Spleen (tissue), 7 donors: ENCODE results near the gene ASB10.

Experiments used
- POLR2A ChIP-seq, 3 donors: fragments of 450-650 bp; IDR thresholded peaks; one replicate each; pipeline ENCODE4 v1.5.1; 2017; ENCODE audit warnings: antibody characterized with exemption in 3 of 3, mild to moderate bottlenecking in 1 of 3
- TF ChIP-seq, protein P1 (sequence below), 11 experiments: fragments of 200-600 bp in 7 of 11; fragments of 450-650 bp in 4 of 11; sonication (generic) in 4 of 11; IDR thresholded peaks in 8 of 11; conservative IDR thresholded peaks in 3 of 11; 1 replicate in 7 of 11; 2 replicates in 4 of 11; pipeline versions ENCODE4 v1.4.0 to v1.8.0; 2016 to 2021; ENCODE audit warnings: antibody characterized with exemption in 11 of 11, inconsistent platforms in 4 of 11, mild to moderate bottlenecking in 1 of 11
- donor health status: DM: no; HTN: no; CAD: no; lungs with moderate emphysema.
- donor health status: DM: no; HTN: no; CAD: no.
- donor health status: DM: no; HTN: no; CAD: no.

DNA sequence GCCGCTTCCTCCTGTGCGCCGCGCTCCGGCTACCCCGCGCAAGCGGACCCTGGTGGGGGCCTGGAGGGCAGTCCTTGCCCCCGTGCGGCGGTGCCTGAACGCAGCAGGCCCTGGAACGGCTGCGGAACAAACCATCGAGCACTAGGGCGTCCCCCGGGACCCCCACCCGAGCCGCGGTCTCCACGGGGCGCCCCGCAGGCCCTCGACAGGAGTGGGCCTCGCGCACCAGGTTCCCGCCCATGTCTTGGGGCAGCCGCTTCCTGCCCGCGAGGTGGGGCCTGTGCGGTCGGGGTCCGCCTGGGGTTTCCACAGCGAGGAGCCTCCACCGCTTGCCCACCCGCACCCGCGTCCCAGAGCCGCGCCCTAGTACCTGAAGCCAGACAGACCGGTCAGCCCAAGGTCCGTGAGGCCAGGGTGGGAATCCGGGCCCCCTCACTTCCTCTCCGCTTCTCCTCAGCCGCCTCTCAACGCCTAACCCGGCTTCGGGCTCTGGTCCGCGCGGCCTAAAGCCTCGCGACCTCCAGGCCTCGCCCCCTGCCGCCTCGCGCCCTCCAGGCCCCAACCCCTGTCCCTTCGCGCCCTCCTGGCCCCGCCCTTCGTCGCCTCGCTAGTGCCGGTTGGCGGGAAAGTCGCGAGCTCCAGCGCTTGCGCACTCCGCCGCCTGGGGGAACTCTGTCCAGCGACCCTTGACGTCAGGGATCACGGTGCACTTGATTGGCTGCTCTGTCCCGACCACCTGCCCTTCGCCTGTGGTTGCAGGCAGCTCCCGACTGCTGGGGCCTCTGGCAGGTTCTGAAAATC, 12.6 kb downstream of the ASB10 start:
- TF ChIP-seq, protein P1, sequence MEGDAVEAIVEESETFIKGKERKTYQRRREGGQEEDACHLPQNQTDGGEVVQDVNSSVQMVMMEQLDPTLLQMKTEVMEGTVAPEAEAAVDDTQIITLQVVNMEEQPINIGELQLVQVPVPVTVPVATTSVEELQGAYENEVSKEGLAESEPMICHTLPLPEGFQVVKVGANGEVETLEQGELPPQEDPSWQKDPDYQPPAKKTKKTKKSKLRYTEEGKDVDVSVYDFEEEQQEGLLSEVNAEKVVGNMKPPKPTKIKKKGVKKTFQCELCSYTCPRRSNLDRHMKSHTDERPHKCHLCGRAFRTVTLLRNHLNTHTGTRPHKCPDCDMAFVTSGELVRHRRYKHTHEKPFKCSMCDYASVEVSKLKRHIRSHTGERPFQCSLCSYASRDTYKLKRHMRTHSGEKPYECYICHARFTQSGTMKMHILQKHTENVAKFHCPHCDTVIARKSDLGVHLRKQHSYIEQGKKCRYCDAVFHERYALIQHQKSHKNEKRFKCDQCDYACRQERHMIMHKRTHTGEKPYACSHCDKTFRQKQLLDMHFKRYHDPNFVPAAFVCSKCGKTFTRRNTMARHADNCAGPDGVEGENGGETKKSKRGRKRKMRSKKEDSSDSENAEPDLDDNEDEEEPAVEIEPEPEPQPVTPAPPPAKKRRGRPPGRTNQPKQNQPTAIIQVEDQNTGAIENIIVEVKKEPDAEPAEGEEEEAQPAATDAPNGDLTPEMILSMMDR (IDR thresholded peaks at IDR 0.05 in 8 of 11, conservative IDR thresholded peaks at IDR 0.05 in 3 of 11): no peak
- TF ChIP-seq POLR2A (IDR thresholded peaks at IDR 0.05): no peak
